H1 (cell line): ENCODE results near the gene TFCP2L1. TPM values are rescaled to one million over a fixed set of nuclear protein-coding genes. Genes with fewer than 3 reads are reported as not detected.

ENCODE experiments used
- CTCF ChIA-PET: fragments of 300-600 bp; sonication (Branson Sonifier 250); formaldehyde crosslinking; loops from one replicate; lab custom pipeline; 2021; ENCODE audit not compliant: partially characterized antibody; lab: Charles Lee
- POLR2A ChIA-PET: fragments of 300-600 bp; sonication (Branson Sonifier 250); formaldehyde crosslinking; loops from one replicate; lab custom pipeline; 2021; ENCODE audit warnings: inconsistent platforms; ENCODE audit not compliant: partially characterized antibody; lab: Charles Lee
- DNase-seq, 2 experiments: peaks; one replicate each; pipeline versions ENCODE4 v3.0.0 to v3.0.0-alpha.2; 2010 to 2022; ENCODE audit warnings: low spot score in 2 of 2, low read depth in 1 of 2, mixed read lengths in 1 of 2
- FAIRE-seq: peaks from 2 replicates; lab custom pipeline; 2011; peaks lifted over from hg19 to GRCh38; lab: Jason Lieb, UNC
- H2AFZ ChIP-seq: 2 replicates; pipeline ENCODE4 v1.8.1; 2012; ENCODE audit warnings: low read length, inconsistent platforms
- H2AK5ac ChIP-seq: 2 replicates; pipeline ENCODE4 v1.6.1; 2013; ENCODE audit warnings: low read depth, low read length
- H2BK120ac ChIP-seq: replicated peaks from 2 replicates; pipeline ENCODE3; 2013; ENCODE audit warnings: low read depth, low read length, inconsistent platforms
- H2BK12ac ChIP-seq: 2 replicates; pipeline ENCODE4 v1.6.1; 2013; ENCODE audit warnings: low read depth, low read length
- H2BK15ac ChIP-seq: 2 replicates; pipeline ENCODE4 v1.6.1; 2013; ENCODE audit warnings: low read length
- H2BK20ac ChIP-seq: 2 replicates; pipeline ENCODE4 v1.6.1; 2013; ENCODE audit warnings: low read length
- H2BK5ac ChIP-seq: 2 replicates; pipeline ENCODE4 v1.6.1; 2013; ENCODE audit warnings: low read depth, low read length
- H3K14ac ChIP-seq: 2 replicates; pipeline ENCODE4 v1.6.1; 2013; ENCODE audit warnings: inconsistent platforms; ENCODE audit not compliant: insufficient read length
- H3K18ac ChIP-seq: 2 replicates; pipeline ENCODE4 v1.6.1; 2013; ENCODE audit warnings: low read length; ENCODE audit errors: extremely low read depth
- H3K23ac ChIP-seq: 2 replicates; pipeline ENCODE4 v1.6.1; 2013; ENCODE audit warnings: inconsistent platforms; ENCODE audit not compliant: insufficient read length
- H3K23me2 ChIP-seq: 2 replicates; pipeline ENCODE4 v1.6.1; 2013; ENCODE audit warnings: low read depth, low read length
- H3K27ac ChIP-seq: 2 replicates; pipeline ENCODE4 v1.6.1; 2011; ENCODE audit warnings: low read depth, low read length, inconsistent platforms
- H3K27me3 ChIP-seq, 4 experiments: replicated peaks in 1 of 4; 1 replicate in 1 of 4; 2 replicates in 3 of 4; pipeline versions ENCODE4 v1.6.1 to v1.8.1; 2011 to 2013; ENCODE audit warnings: low read length in 3 of 4, mild to moderate bottlenecking in 3 of 4, inconsistent platforms in 2 of 4, mixed read lengths in 2 of 4, moderate library complexity in 1 of 4; ENCODE audit not compliant: control insufficient read depth in 3 of 4, insufficient read depth in 3 of 4; ENCODE audit errors: extremely low read depth in 1 of 4
- H3K36me3 ChIP-seq, 4 experiments: 2 replicates each; pipeline versions ENCODE4 v1.6.1 to v1.8.1; 2011 to 2013; ENCODE audit warnings: mild to moderate bottlenecking in 4 of 4, low read length in 3 of 4, moderate library complexity in 2 of 4, control low read depth in 1 of 4, inconsistent platforms in 1 of 4; ENCODE audit not compliant: insufficient read depth in 4 of 4, control insufficient read depth in 2 of 4
- H3K4ac ChIP-seq: replicated peaks from 2 replicates; pipeline ENCODE3; 2013; ENCODE audit warnings: low read length, low read depth, mixed read lengths, inconsistent platforms; ENCODE audit not compliant: insufficient read length
- H3K4me1 ChIP-seq, 4 experiments: replicated peaks in 1 of 4; 1 replicate in 1 of 4; 2 replicates in 3 of 4; pipeline versions ENCODE4 v1.6.1 to v1.8.1; 2011 to 2013; ENCODE audit warnings: low read length in 3 of 4, inconsistent platforms in 2 of 4, mixed read lengths in 1 of 4; ENCODE audit not compliant: insufficient read depth in 4 of 4, control insufficient read depth in 3 of 4
- H3K4me2 ChIP-seq, 2 experiments: 2 replicates each; pipeline versions ENCODE4 v1.6.1 to v1.8.1; 2011 to 2013; ENCODE audit warnings: low read depth in 2 of 2, low read length in 2 of 2, control low read depth in 1 of 2, inconsistent platforms in 1 of 2, mild to moderate bottlenecking in 1 of 2; ENCODE audit not compliant: insufficient read depth in 1 of 2
- H3K4me3 ChIP-seq, 4 experiments: fragments of 200-600, 300-600 bp in 1 of 4; sonication (generic), shearing (Covaris generic), sonication (Bioruptor Twin) in 1 of 4; 2 replicates each; pipeline versions ENCODE4 v1.5.1 to v1.8.1; 2011 to 2016; ENCODE audit warnings: low read length in 4 of 4, low read depth in 3 of 4, control low read depth in 2 of 4, inconsistent platforms in 2 of 4, mild to moderate bottlenecking in 2 of 4, mixed read lengths in 1 of 4, moderate library complexity in 1 of 4; ENCODE audit not compliant: insufficient read depth in 2 of 4; ENCODE audit errors: extremely low read depth in 1 of 4
- H3K56ac ChIP-seq: replicated peaks from 2 replicates; pipeline ENCODE3; 2013; ENCODE audit warnings: low read depth, mild to moderate bottlenecking, mixed read lengths, low read length, inconsistent platforms; ENCODE audit not compliant: insufficient read length
- H3K79me1 ChIP-seq: 2 replicates; pipeline ENCODE4 v1.6.1; 2013; ENCODE audit warnings: low read depth, low read length, control low read depth
- H3K79me2 ChIP-seq, 2 experiments: 2 replicates each; pipeline versions ENCODE4 v1.6.1 to v1.8.1; 2012 to 2013; ENCODE audit warnings: low read length in 2 of 2, mild to moderate bottlenecking in 2 of 2, inconsistent platforms in 1 of 2; ENCODE audit not compliant: insufficient read depth in 2 of 2, control insufficient read depth in 1 of 2
- H3K9ac ChIP-seq, 4 experiments: replicated peaks in 1 of 4; 1 replicate in 1 of 4; 2 replicates in 3 of 4; pipeline versions ENCODE4 v1.6.1 to v1.8.1; 2011 to 2013; ENCODE audit warnings: low read depth in 3 of 4, low read length in 3 of 4, control low read depth in 2 of 4, mild to moderate bottlenecking in 2 of 4, moderate library complexity in 2 of 4, inconsistent platforms in 1 of 4; ENCODE audit errors: extremely low read depth in 1 of 4
- H3K9me3 ChIP-seq, 2 experiments: 2 replicates each; pipeline versions ENCODE4 v1.6.1 to v1.8.1; 2012 to 2013; ENCODE audit warnings: mild to moderate bottlenecking in 2 of 2, moderate library complexity in 2 of 2, control low read depth in 1 of 2, inconsistent platforms in 1 of 2, low read depth in 1 of 2, low read length in 1 of 2, mixed read lengths in 1 of 2; ENCODE audit not compliant: insufficient read depth in 2 of 2
- H4K20me1 ChIP-seq, 2 experiments: replicated peaks in 1 of 2; 2 replicates each; pipeline versions ENCODE3 to v1.8.1; 2011 to 2013; ENCODE audit warnings: inconsistent platforms in 2 of 2, low read length in 2 of 2, mild to moderate bottlenecking in 1 of 2; ENCODE audit not compliant: insufficient read depth in 2 of 2, control insufficient read depth in 1 of 2
- H4K5ac ChIP-seq: 2 replicates; pipeline ENCODE4 v1.6.1; 2013; ENCODE audit warnings: low read length, low read depth, mixed read lengths, inconsistent platforms; ENCODE audit not compliant: insufficient read length
- H4K8ac ChIP-seq: 2 replicates; pipeline ENCODE4 v1.8.0; 2013; ENCODE audit warnings: mild to moderate bottlenecking, moderate library complexity, low read length, inconsistent platforms; ENCODE audit not compliant: insufficient read depth; ENCODE audit errors: extremely low read depth
- H4K91ac ChIP-seq: replicated peaks from 2 replicates; pipeline ENCODE3; 2013; ENCODE audit warnings: low read length, mixed read lengths, inconsistent platforms; ENCODE audit not compliant: insufficient read length
- ASH2L ChIP-seq: fragments of 200-600, 300-600 bp; sonication (generic); IDR thresholded peaks from one replicate; pipeline ENCODE4 v1.7.1; 2017; ENCODE audit warnings: low read length
- CBX8 ChIP-seq: fragments of 300-800, 300-1000 bp; sonication (generic); IDR thresholded peaks from 2 replicates; pipeline ENCODE4 v1.7.1; 2016; ENCODE audit warnings: low read depth, low read length, borderline replicate concordance
- KDM1A ChIP-seq: fragments of 200-600, 300-600 bp; sonication (generic); IDR thresholded peaks from 2 replicates; pipeline ENCODE4 v1.7.1; 2016; ENCODE audit warnings: mild to moderate bottlenecking, low read length, borderline replicate concordance
- KDM5A ChIP-seq: fragments of 200-600 bp; IDR thresholded peaks from 2 replicates; pipeline ENCODE4 v1.7.1; 2012; ENCODE audit warnings: mild to moderate bottlenecking, low read length, inconsistent platforms, mixed read lengths
- SUZ12 ChIP-seq: fragments of 200-600 bp; sonication (generic); IDR thresholded peaks from 2 replicates; pipeline ENCODE4 v1.6.1; 2012; ENCODE audit warnings: mild to moderate bottlenecking, inconsistent platforms, low read length, moderate library complexity, mixed read lengths
- TAF1 ChIP-seq: IDR thresholded peaks from 2 replicates; pipeline ENCODE4 v1.6.1; 2011; ENCODE audit warnings: mild to moderate bottlenecking, low read depth, low read length
- TBP ChIP-seq: IDR thresholded peaks from 2 replicates; pipeline ENCODE4 v1.6.1; 2011; ENCODE audit warnings: low read depth, low read length, improper control_type of control experiment
- WGBS, 2 experiments: shearing (Covaris generic) in 1 of 2; methylation state at CpG; one replicate each; pipeline versions ENCODE4 v1.1.6 to v1.1.7; 2013 to 2015; ENCODE audit warnings: low lambda C conversion rate in 2 of 2, mixed read lengths in 2 of 2, inconsistent platforms in 1 of 2, low coverage in 1 of 2, missing lambda C conversion rate in 1 of 2; ENCODE audit not compliant: insufficient replicate concordance in 2 of 2, insufficient coverage in 1 of 2, insufficient read length in 1 of 2; ENCODE audit errors: extremely low coverage in 1 of 2, missing lambda C conversion rate in 1 of 2; 5-methylcytosine and 5-hydroxymethylcytosine counted together
- polyA plus RNA-seq, 7 experiments: library from polyadenylated mRNA; depleted of rRNA in 3 of 7; stranded (reverse) in 5 of 7; unstranded in 2 of 7; fragments of >200 nt in 5 of 7; fragments of 200-250 nt in 2 of 7; gene quantifications; 1 replicate in 5 of 7; 2 replicates in 1 of 7; 4 replicates in 1 of 7; pipeline versions ENCODE4 v1.2.1 to v1.2.3, GENCODE V29; 2011 to 2013; ENCODE audit warnings: missing spikeins in 2 of 7, mixed read lengths in 2 of 7
- total RNA-seq: library from RNA; stranded (reverse); fragmentation: NEBNext Ultra II Directional; extraction: Animal tissue kit (Norgen Biotek cat#: 25700); gene quantifications from 2 replicates; pipeline ENCODE4 v1.2.1, GENCODE V29; 2021
- TF ChIP-seq, protein P1 (sequence below): IDR thresholded peaks from 2 replicates; pipeline ENCODE4 v1.6.1; 2012; ENCODE audit warnings: inconsistent platforms
- TF ChIP-seq, protein P2 (sequence below), 3 experiments: IDR thresholded peaks; 1 replicate in 2 of 3; 2 replicates in 1 of 3; pipeline versions ENCODE4 v1.5.1 to v1.6.1; 2011; ENCODE audit warnings: low read length in 3 of 3, mild to moderate bottlenecking in 3 of 3, inconsistent platforms in 2 of 3, low read depth in 1 of 3, moderate library complexity in 1 of 3; ENCODE audit not compliant: insufficient read depth in 1 of 3; ENCODE audit errors: control extremely low read depth in 1 of 3

The TFCP2L1 gene
- total and polyA plus RNA-seq, 2 of the 8 experiments (the other 6 are each of a cell fraction or from before 2014, with no cell fraction given), result 1.5 to 3.8 TPM

GRCh38 chr2:121202541-121203310 lies 82.3 kb downstream of the TFCP2L1 start:
- H2BK12ac ChIP-seq, result no peak overlapping the region
- no peak overlapping the region for H4K5ac ChIP-seq
- H3K4me3 ChIP-seq, result no peak overlapping the region
- no peaks in the 10 kb centered on the region; a peak in 1 of 7 replicates for H3K27me3 ChIP-seq
- no peak overlapping the region for H3K27ac ChIP-seq
- H2BK15ac ChIP-seq, result no peak overlapping the region
- H3K23me2 ChIP-seq, result no peaks in the 10 kb centered on the region
- no peak for DNase-seq
- H3K14ac ChIP-seq, result no peak overlapping the region
- no peak overlapping the region for H4K91ac ChIP-seq
- no peak overlapping the region for H2BK120ac ChIP-seq
- no peak overlapping the region for H3K9ac ChIP-seq
- H2BK20ac ChIP-seq, result no peak overlapping the region
- no peaks in the 10 kb centered on the region for H3K4me1 ChIP-seq
- no peak overlapping the region for H3K23ac ChIP-seq
- no peaks in the 10 kb centered on the region for H3K79me2 ChIP-seq
- ChIA-PET CTCF (interaction anchor here (1.7 kb wide), 1 partner anchor 10 kb away, joined by 6 read pairs; no protein-coding TSS in a partner anchor), POLR2A (interaction anchor here (1.2 kb wide), 1 partner anchor 8 kb away, joined by 3 read pairs; no protein-coding TSS in a partner anchor)
- H3K4me2 ChIP-seq, result no peak overlapping the region
- no peak for FAIRE-seq
- H3K18ac ChIP-seq, result no peak overlapping the region
- H2AFZ ChIP-seq, result no peak overlapping the region
- no peaks in the 10 kb centered on the region for H4K20me1 ChIP-seq
- no peak overlapping the region for H3K56ac ChIP-seq
- H2BK5ac ChIP-seq, result no peak overlapping the region
- no peaks in the 10 kb centered on the region for H3K36me3 ChIP-seq
- no peak overlapping the region for H3K4ac ChIP-seq
- H2AK5ac ChIP-seq, result no peak overlapping the region
- no peaks in the 10 kb centered on the region for H3K9me3 ChIP-seq
- WGBS, 2 experiments, result 95% methylated on average over 11 of the region's 11 CpGs; no CpG with 5 or more reads in 1 of the 2 experiments
- no peak overlapping the region for H4K8ac ChIP-seq
- H3K79me1 ChIP-seq, result no peaks in the 10 kb centered on the region
- TF ChIP-seq, protein P1, sequence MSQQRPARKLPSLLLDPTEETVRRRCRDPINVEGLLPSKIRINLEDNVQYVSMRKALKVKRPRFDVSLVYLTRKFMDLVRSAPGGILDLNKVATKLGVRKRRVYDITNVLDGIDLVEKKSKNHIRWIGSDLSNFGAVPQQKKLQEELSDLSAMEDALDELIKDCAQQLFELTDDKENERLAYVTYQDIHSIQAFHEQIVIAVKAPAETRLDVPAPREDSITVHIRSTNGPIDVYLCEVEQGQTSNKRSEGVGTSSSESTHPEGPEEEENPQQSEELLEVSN, result no peak
- TF ChIP-seq TAF1 (no peak), CBX8 (no peak), SUZ12 (no peak), KDM5A (no peak), KDM1A (no peak), TBP (no peak), ASH2L (no peak)
- TF ChIP-seq, protein P2, sequence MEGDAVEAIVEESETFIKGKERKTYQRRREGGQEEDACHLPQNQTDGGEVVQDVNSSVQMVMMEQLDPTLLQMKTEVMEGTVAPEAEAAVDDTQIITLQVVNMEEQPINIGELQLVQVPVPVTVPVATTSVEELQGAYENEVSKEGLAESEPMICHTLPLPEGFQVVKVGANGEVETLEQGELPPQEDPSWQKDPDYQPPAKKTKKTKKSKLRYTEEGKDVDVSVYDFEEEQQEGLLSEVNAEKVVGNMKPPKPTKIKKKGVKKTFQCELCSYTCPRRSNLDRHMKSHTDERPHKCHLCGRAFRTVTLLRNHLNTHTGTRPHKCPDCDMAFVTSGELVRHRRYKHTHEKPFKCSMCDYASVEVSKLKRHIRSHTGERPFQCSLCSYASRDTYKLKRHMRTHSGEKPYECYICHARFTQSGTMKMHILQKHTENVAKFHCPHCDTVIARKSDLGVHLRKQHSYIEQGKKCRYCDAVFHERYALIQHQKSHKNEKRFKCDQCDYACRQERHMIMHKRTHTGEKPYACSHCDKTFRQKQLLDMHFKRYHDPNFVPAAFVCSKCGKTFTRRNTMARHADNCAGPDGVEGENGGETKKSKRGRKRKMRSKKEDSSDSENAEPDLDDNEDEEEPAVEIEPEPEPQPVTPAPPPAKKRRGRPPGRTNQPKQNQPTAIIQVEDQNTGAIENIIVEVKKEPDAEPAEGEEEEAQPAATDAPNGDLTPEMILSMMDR (IDR thresholded peaks at IDR 0.05; ENCODE audit: control extremely low read depth in 1 of 3, insufficient read depth in 1 of 3, low read depth in 1 of 3, low read length in 3 of 3), result no peak
